ENCODE results near the gene SF3B4.
"Not testable (repeated sequence)": the region's sequence is repeated elsewhere in the genome, so short reads cannot be mapped to it uniquely, and the experiment has no call there.

Gene SF3B4

GRCh38 chr1:149965440-149965839 lies 37.8 kb upstream of the SF3B4 start:
- H3K4me3 ChIP-seq (ENCODE audit: control insufficient read depth, low read depth, low read length): no peak overlapping the region
- no peak for TF ChIP-seq CTCF (IDR thresholded peaks at IDR 0.05; ENCODE audit: control insufficient read depth, insufficient read depth, low read depth, low read length, missing control alignments)
- no peak for DNase-seq (ENCODE audit: low read depth)

GRCh38 chr1:149963358-149963757 lies 35.8 kb upstream of the SF3B4 start:
- H3K4me3 ChIP-seq (ENCODE audit: control insufficient read depth, low read depth, low read length): no peak overlapping the region
- DNase-seq (ENCODE audit: low read depth): no peak
- no peak for TF ChIP-seq CTCF (IDR thresholded peaks at IDR 0.05; ENCODE audit: control insufficient read depth, insufficient read depth, low read depth, low read length, missing control alignments)

GRCh38 chr1:149962736-149963135 lies 35.1 kb upstream of the SF3B4 start:
- no peak for DNase-seq (ENCODE audit: low read depth)
- H3K4me3 ChIP-seq (ENCODE audit: control insufficient read depth, low read depth, low read length): no peak overlapping the region
- TF ChIP-seq CTCF (IDR thresholded peaks at IDR 0.05; ENCODE audit: control insufficient read depth, insufficient read depth, low read depth, low read length, missing control alignments): no peak

- peak; percentile 61 for DNase-seq (ENCODE audit: low read depth)
- TF ChIP-seq CTCF (IDR thresholded peaks at IDR 0.05; ENCODE audit: control insufficient read depth, insufficient read depth, low read depth, low read length, missing control alignments): peak; percentile 67
- no peak overlapping the region for H3K4me3 ChIP-seq (ENCODE audit: control insufficient read depth, low read depth, low read length)
These were observed 34.5 kb upstream of the SF3B4 start for GRCh38 chr1:149962039-149962647.

GRCh38 chr1:149957548-149957947 lies 29.9 kb upstream of the SF3B4 start:
- not testable (repeated sequence) for H3K4me3 ChIP-seq (ENCODE audit: control insufficient read depth, low read depth, low read length); DNase-seq (ENCODE audit: low read depth)

- no peak overlapping the region for H3K4me3 ChIP-seq (ENCODE audit: control insufficient read depth, low read depth, low read length)
- no peak for DNase-seq (ENCODE audit: low read depth)
- no peak for TF ChIP-seq CTCF (IDR thresholded peaks at IDR 0.05; ENCODE audit: control insufficient read depth, insufficient read depth, low read depth, low read length, missing control alignments)
These were observed 22.3 kb upstream of the SF3B4 start for GRCh38 chr1:149949911-149950310.

GRCh38 chr1:149945206-149945605 lies 17.6 kb upstream of the SF3B4 start:
- DNase-seq (ENCODE audit: low read depth): no peak
- no peak for TF ChIP-seq CTCF (IDR thresholded peaks at IDR 0.05; ENCODE audit: control insufficient read depth, insufficient read depth, low read depth, low read length, missing control alignments)
- H3K4me3 ChIP-seq (ENCODE audit: control insufficient read depth, low read depth, low read length): no peak overlapping the region

All from AG09309 (cell line).